NCI-H446 treated with DMSO at 0.1 percent for 48 hours (cell line): ENCODE data around the gene ACTN4.
"Not testable (repeated sequence)": the region's sequence is repeated elsewhere in the genome, so short reads cannot be mapped to it uniquely, and the experiment has no call there.

Source experiments
- DNase-seq: peaks from one replicate; lab custom pipeline; 2025; lab: John Stamatoyannopoulos, UW

The ACTN4 gene

GRCh38 chr19:38769635-38770211, 122.3 kb downstream of the ACTN4 start:
- DNase-seq = no peak

DNA sequence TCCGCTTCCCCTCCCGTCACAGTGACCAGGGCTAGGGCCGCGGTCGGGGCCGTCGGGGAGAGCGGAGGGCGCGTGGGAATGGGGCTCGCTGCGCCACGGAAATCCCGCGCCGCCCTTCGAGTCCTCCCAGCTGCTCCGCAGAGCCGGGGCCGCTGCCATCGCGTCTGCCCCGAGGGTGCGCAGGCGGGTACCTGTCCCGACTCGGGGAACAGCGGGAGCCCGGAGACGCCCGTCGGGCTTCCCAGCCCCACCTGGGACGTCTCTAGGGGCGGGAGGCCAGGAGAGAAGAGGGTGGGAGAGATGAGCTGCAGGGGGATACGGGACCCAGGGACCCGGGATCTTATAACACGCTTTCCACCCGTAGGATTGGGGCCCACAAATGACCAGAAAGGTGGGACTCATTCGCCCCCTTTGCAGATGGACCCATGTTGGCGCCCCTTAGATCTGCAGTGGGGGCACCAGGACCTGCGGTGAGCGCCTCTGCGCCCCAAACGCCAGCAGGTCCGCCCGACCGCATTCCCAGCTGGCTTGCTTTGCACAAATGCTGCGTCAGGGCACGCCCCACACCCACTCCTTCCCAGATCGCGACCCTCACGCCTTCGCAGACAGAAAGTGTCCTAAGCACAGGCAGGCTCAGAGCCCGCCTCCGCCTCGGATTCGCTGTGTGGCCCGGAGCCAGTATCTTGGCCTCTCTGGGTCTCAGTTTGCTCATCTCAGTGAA, 122.9 kb downstream of the ACTN4 start:
- DNase-seq = not testable (repeated sequence)

GRCh38 chr19:38770949-38771275, 123.5 kb downstream of the ACTN4 start:
- not testable (repeated sequence) for DNase-seq

DNA sequence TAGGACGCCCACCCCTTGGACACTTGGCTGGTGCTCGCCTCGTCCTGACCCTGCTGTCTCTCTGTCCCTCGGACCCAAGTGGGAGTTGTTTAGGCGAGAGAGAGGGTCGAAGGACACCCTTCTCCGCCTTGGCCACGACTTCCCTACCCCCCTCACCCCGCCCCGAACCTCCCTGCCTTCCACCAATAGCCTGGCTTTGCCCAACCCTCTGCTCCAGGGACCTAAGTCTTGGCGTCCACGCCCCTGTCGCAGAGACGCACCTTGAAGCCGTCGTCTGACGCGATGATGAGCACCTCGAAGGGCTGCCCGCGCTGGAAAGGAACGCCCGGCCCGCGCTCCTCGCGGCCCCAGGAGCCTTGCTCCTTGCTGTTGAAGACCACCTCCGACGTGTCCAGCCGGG, 124.1 kb downstream of the ACTN4 start:
- DNase-seq = not testable (repeated sequence)

GRCh38 chr19:38773469-38774177, 126.2 kb downstream of the ACTN4 start, which contains the start of gene LGALS7:
TSS of gene LGALS7 (minus strand) at chr19:38773517. CDS start at chr19:38773492, 25 bp downstream.
- no peak for DNase-seq

- no peak for DNase-seq
Observed at GRCh38 chr19:38774181-38774950, 126.9 kb downstream of the ACTN4 start.

- no peak for DNase-seq
Observed at GRCh38 chr19:38778733-38779132, 131.3 kb downstream of the ACTN4 start.

DNA sequence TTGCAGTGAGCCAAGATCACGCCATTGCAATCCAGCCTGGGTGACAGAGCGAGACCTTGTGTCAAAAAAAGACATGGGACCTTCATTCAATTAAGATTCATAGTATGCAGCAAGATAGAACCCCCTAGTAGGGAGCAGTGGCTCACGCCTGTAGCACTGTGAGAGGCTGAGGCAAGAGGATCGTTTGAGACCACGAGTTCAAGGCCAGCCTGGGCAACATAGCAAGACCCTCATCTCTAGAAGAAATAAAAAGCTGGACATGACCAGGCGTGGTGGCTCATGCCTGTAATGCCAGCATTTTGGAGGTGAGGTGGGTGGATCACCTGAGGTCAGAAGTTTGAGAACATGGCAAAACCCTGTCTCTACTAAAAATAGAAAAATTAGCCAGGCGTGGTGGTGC, 133.0 kb downstream of the ACTN4 start:
- DNase-seq = no peak

DNA sequence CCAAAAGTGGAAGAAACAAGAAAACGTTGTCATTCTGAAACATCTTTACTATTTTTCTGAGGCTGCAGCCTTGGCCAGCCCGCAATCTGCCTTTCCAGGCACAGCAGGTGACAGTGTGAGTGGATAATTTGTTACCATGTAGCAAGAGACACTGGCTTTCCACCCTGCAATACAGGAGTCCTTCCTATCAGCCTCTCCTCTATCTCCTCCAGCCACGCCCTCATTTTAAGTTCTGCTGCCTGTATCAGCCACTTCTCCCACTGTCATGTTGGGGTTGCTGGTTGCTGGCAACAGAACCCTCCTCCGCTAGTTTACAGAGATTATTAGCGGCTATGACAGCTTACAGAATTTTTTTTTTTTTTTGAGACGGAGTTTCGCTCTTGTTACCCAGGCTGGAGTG, 133.6 kb downstream of the ACTN4 start:
- DNase-seq = no peak
